GM18511 (cell line): ENCODE results near the gene C20orf141.
"Not testable (repeated sequence)": the region's sequence is repeated elsewhere in the genome, so short reads cannot be mapped to it uniquely, and the experiment has no call there.

Source experiments
- ATAC-seq: cut with Tn5 transposase; IDR thresholded peaks from one replicate; pipeline ENCODE4 v1.9.1; 2021; ENCODE audit warnings: mild to moderate bottlenecking, moderate library complexity; ENCODE audit not compliant: unreplicated experiment

Gene C20orf141

DNA sequence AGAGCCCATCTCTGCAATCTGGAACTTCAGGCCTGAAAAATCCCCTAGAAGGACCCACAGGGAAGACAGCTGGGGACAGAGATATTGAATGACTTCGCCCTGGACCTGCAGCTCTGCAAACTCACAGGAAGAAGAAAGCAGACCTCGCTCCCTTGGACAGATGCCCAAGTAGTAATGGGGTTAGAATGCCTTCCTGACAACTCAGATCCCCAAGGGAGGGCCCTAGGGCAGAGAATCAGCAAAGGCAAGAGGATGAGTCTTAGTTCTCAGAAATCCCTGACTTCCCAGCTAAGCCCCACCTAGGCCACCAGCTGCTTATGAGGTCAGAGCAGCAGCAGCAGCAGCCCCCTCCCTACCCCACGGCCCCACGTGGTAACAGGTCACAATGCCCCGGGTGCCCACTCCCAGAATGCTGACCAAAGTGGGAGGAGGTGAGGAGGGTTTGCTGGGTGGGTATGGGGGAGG, at the start of gene C20orf141:
TSS of gene C20orf141 (plus strand) at position 401 of the 465 bp plus-strand sequence. CDS start 198 bp downstream, outside the sequence.
- no peak for ATAC-seq

GRCh38 chr20:2767768-2768631, 46.8 kb upstream of the C20orf141 start:
- no peak for ATAC-seq

DNA sequence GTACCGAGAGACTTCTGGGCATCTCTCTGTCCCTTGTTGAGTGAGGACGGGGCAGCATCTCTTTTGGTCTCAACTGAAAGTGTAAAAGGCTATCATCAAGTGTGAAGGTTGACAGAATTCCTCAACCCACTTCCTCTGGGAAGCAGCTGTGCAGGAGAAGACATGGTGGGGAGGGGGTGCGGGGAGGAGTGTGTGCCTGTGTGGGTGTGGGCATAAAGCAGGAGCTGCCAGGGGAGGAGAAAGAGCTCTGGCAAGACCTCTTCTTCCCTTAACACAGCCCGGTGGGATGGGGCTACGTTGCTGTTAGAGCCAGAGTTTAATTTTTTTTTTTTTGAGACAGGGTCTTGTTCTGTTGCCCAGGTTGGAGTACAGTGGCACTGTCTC, 46.2 kb upstream of the C20orf141 start:
- no peak for ATAC-seq

- ATAC-seq = not testable (repeated sequence)
Observed at GRCh38 chr20:2770091-2770490, 44.7 kb upstream of the C20orf141 start.

- ATAC-seq = no peak
Observed at GRCh38 chr20:2771631-2772080, 43.1 kb upstream of the C20orf141 start.

DNA sequence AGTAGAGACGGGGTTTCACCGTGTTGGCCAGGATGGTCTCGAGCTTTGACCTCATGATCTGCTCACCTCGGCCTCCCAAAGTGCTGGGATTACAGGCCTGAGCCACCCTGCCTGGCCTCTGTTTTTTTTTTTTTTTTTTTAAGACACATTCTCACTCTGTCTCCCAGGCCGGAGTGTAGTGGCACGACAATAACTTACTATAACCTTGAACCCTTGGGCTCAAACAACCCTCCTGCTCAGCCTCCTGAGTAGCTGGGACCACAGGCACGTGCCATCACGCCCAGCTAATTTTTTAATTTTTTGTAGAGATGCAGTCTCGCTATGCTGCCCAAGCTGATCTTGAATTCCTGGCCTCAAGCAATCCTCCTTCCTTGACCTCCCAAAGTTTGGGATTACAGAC, 41.0 kb upstream of the C20orf141 start:
- no peak for ATAC-seq

GRCh38 chr20:2775139-2775538, 39.6 kb upstream of the C20orf141 start:
- ATAC-seq = no peak

DNA sequence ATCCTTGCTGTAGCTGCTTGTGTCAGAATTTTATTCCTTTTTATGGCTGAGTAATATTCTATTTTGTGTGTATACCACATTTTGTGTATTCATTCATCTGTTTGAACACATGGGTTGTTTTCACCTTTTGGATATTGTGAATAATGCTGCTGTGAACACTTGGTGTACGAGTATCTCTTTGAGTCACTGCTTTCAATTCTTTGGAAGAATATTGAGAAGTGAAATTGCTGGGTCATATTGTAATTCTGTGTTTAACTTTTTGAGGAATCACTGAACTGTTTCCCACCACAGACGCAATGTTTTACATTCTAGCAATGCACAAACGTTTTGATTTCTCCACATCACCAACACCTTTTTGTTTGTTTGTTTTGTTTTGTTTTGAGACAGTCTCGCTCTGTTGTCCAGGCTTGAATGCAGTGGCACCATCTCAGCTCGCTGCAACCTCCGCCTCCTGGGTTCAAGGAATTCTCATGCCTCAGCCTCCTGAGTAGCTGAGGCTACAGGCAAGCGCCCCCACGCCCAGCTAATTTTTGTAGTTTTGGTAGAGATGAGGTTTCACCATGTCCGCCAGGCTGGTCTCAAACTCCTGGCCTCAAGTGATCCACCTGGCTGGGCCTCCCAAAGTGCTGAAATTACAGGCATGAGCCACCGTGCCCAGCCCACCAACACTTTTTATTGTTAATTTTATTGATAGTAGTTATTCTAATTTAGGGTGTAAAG, 36.0 kb upstream of the C20orf141 start:
- ATAC-seq = no peak

DNA sequence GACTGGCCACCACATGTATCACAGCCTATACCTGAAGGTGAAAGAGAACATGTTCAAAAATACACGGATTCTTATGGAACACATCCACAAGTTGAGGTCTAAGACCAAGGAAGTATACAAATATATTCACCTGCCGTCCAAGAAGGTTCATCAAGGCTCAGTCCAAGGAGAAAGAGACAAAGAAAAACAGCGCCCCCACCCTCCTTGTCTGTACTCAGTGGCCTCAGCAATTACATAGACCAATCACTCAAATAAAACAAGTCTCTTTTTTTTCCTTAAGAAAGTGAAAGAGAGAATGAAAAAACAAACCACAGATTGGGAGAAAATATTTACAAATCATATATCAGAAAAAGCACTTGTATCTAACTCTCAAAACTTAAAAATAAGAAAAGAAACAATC, 33.8 kb upstream of the C20orf141 start:
- no peak for ATAC-seq

DNA sequence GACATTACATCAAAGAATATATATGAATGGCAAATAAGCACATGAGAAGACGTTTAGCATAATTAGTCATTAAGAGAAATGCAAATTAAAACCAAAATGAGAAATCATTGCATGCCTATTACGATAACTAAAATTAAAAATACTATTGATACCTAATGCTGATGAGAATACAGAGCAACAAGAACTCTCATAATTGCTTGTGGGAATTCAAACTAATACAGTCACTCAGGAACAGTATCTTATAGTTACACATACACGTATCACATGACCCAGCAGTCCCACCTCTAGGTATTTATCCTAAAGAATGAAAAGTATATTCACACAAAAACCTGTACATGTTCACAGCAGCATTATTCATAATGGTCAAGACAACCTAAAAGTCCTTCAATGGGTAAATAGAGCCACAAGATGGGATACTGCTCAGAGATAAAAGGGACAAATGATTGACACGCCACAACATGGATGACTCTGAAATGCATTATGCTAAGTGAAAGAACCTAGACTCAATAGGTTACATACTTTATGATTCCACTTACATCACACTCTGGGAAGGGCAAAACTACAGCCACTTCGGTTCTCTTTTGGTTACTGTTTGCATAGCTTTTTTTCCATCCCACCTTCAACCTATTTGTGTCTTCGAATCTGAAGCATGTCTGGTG, 30.8 kb upstream of the C20orf141 start:
- ATAC-seq = no peak

- ATAC-seq = no peak
Observed at GRCh38 chr20:2793471-2793870, 21.3 kb upstream of the C20orf141 start.

- ATAC-seq = no peak
Observed at GRCh38 chr20:2794202-2794748, 20.5 kb upstream of the C20orf141 start.

- ATAC-seq = no peak
Observed at GRCh38 chr20:2794866-2795447, 19.8 kb upstream of the C20orf141 start.

DNA sequence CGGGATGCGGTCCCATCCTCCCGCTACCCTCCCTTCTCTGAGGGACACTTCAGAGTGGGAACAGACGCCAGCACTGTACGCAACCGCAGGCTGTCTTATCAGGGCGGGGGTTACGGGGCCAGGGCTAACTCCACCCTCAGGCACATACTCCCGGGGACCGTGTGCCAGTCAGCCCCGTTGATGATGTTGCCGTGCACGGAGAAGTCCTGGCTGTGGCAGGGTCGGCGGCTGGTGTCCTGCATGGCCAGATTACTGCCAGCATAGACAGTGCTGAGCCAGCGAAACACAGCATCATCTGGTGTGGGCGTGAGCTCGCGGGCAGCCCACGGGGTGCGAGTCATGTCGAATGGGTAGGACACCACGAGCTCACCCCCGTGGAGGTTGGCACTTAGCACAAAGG, 19.3 kb upstream of the C20orf141 start:
- ATAC-seq = no peak

DNA sequence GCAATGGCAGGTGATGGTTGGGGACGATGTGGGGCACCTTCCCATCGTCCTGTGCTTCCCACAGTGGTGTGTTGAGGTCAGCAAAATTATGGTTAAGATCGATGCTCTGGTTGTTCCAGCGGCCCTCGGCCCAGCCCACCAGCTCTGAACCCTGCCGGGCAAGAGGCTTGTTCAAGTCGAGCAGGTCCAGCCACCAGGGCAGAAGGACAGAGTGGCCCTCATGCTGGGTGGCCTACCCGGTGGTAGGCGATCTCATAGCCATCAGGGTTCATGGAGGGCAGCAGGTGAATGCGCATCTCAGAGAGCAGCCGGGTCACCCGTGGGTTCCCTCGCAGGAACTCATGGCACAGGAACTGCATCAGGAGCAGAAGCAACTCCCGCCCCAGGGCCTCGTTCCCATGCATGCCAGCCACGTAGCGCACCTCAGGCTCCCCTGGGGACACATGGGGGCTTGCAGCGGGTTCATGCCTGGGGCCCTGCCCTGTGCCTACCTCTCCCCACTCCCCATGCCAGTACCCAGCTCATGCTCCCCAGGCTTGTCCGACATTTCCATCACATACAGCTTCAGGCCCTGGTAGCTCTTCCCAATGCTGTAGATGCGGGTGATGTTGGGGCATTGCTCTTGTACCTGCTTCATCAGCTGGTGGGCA, 18.7 kb upstream of the C20orf141 start:
- no peak for ATAC-seq

DNA sequence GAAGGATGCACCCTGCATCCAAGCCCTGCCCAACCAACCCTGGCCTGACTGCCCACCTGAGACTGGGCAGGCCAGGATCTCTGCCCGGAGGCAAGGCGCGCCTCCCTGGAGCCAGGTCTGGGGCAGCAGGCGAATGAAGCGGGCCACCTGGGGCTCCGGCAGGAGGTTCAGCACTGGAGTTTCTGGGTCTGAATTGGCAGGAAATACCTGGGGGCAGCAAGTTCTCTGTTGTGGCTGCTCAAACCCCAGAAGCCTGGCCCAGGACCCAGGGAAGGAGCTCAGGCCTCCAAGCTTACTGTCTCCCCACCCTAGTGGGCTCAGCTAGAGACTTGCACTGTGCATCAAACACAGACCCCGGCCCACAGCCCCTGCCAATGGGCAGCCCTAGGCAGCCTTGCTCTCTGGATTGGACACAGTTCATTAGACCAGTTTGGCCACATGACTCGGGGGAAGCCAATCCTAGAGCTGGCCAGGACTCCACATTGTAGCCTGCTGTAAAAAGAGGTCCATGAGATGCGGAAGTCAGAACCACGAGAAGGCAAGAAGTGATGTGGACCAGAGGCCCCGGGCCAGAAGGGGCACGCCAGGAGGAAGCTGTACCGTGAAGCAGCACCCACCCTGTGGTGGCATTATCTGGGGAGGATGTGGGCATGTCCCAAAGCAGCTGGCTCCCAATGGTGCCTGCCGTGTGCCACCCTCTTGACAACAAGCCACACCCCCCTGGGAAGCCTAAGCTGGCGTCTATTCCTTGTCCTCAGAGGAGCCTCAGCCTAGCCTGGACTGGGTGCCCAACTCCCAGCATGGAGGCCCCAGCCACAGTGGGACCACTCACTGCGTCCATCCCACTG, 17.4 kb upstream of the C20orf141 start:
- no peak for ATAC-seq

GRCh38 chr20:2798095-2798805, 16.5 kb upstream of the C20orf141 start:
- ATAC-seq = no peak

GRCh38 chr20:2798814-2799213, 16.0 kb upstream of the C20orf141 start:
- no peak for ATAC-seq

GRCh38 chr20:2799271-2799670, 15.5 kb upstream of the C20orf141 start:
- ATAC-seq = no peak
